ENCODE data around the gene ZNF787. TPM values are rescaled to one million over a fixed set of nuclear protein-coding genes. Genes with fewer than 3 reads are reported as not detected.

Gene ZNF787
- total RNA-seq, 1 experiment from 2014 or later = 68.6 TPM

GRCh38 chr19:56103027-56103614 lies 18.0 kb downstream of the ZNF787 start:
- Mint-ChIP-seq H3K4me1 (ENCODE audit: insufficient read depth, unreplicated experiment) (peaks cover 7% of the 10 kb centered on the region), H3K27me3 (ENCODE audit: insufficient read depth, unreplicated experiment) (no peaks in the 10 kb centered on the region), H3K27ac (ENCODE audit: low read depth, unreplicated experiment) (no peak overlapping the region), H3K36me3 (ENCODE audit: insufficient read depth, unreplicated experiment) (peaks cover 31% of the 10 kb centered on the region), H3K4me3 (ENCODE audit: unreplicated experiment) (no peak overlapping the region), H3K9me3 (ENCODE audit: unreplicated experiment) (no peaks in the 10 kb centered on the region)
- TF ChIP-seq, protein P1, sequence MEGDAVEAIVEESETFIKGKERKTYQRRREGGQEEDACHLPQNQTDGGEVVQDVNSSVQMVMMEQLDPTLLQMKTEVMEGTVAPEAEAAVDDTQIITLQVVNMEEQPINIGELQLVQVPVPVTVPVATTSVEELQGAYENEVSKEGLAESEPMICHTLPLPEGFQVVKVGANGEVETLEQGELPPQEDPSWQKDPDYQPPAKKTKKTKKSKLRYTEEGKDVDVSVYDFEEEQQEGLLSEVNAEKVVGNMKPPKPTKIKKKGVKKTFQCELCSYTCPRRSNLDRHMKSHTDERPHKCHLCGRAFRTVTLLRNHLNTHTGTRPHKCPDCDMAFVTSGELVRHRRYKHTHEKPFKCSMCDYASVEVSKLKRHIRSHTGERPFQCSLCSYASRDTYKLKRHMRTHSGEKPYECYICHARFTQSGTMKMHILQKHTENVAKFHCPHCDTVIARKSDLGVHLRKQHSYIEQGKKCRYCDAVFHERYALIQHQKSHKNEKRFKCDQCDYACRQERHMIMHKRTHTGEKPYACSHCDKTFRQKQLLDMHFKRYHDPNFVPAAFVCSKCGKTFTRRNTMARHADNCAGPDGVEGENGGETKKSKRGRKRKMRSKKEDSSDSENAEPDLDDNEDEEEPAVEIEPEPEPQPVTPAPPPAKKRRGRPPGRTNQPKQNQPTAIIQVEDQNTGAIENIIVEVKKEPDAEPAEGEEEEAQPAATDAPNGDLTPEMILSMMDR (IDR thresholded peaks at IDR 0.05; ENCODE audit: unreplicated experiment) = no peak
- intact Hi-C loops (cut with micrococcal nuclease) = no loop called here
- POLR2A ChIA-PET = no interaction called here
- CTCF ChIA-PET = interaction anchor here (0.7 to 1.3 kb wide), 2 partner anchors 37 to 435 kb away, joined by 4 read pairs; no protein-coding TSS in a partner anchor
- BruUV-seq (replicated peaks) = no TSS peak
- no peak for DNase-seq (ENCODE audit: unreplicated experiment)

- no TSS peak for BruUV-seq (replicated peaks)
- ChIA-PET POLR2A (interaction anchor here (0.6 kb wide), 1 partner anchor 9 kb away, joined by 4 read pairs; no protein-coding TSS in a partner anchor), CTCF (interaction anchor here (0.6 to 1.5 kb wide), 4 partner anchors 21 to 799 kb away, joined by 3 to 4 read pairs (median 4); no protein-coding TSS in a partner anchor)
- Mint-ChIP-seq H3K4me1 (ENCODE audit: insufficient read depth, unreplicated experiment) (peaks cover 7% of the 10 kb centered on the region), H3K27ac (ENCODE audit: low read depth, unreplicated experiment) (no peak overlapping the region), H3K9me3 (ENCODE audit: unreplicated experiment) (no peaks in the 10 kb centered on the region), H3K36me3 (ENCODE audit: insufficient read depth, unreplicated experiment) (peaks cover 35% of the 10 kb centered on the region), H3K4me3 (ENCODE audit: unreplicated experiment) (no peak overlapping the region), H3K27me3 (ENCODE audit: insufficient read depth, unreplicated experiment) (no peaks in the 10 kb centered on the region)
- TF ChIP-seq, protein P1 (IDR thresholded peaks at IDR 0.05; ENCODE audit: unreplicated experiment) = no peak
- DNase-seq (ENCODE audit: unreplicated experiment) = no peak
- intact Hi-C loops (cut with micrococcal nuclease) = no loop called here
Measured at GRCh38 chr19:56101746-56102535, 19.2 kb downstream of the ZNF787 start.

GRCh38 chr19:56101095-56101494 lies 20.0 kb downstream of the ZNF787 start:
- ChIA-PET POLR2A (no interaction called here), CTCF (interaction anchor here (1.5 kb wide), 1 partner anchor 24 kb away, joined by 4 read pairs; no protein-coding TSS in a partner anchor)
- Mint-ChIP-seq H3K27ac (ENCODE audit: low read depth, unreplicated experiment) (no peak overlapping the region), H3K9me3 (ENCODE audit: unreplicated experiment) (no peaks in the 10 kb centered on the region), H3K4me3 (ENCODE audit: unreplicated experiment) (no peak overlapping the region), H3K27me3 (ENCODE audit: insufficient read depth, unreplicated experiment) (no peaks in the 10 kb centered on the region), H3K36me3 (ENCODE audit: insufficient read depth, unreplicated experiment) (peaks cover 32% of the 10 kb centered on the region), H3K4me1 (ENCODE audit: insufficient read depth, unreplicated experiment) (peaks cover 4% of the 10 kb centered on the region)
- TSS peak; percentile 30 for BruUV-seq (replicated peaks)
- intact Hi-C loops (cut with micrococcal nuclease) = no loop called here
- TF ChIP-seq, protein P1 (IDR thresholded peaks at IDR 0.05; ENCODE audit: unreplicated experiment) = no peak
- DNase-seq (ENCODE audit: unreplicated experiment) = no peak

Data from MCF 10A (cell line).